Measurements from ENCODE around the gene AXL. TPM values are rescaled to one million over a fixed set of nuclear protein-coding genes. Genes with fewer than 3 reads are reported as not detected.

AXL gene
- total RNA-seq, 4 donors from 2014 or later = 22.3 to 86.5 (median 60.6) TPM

DNA sequence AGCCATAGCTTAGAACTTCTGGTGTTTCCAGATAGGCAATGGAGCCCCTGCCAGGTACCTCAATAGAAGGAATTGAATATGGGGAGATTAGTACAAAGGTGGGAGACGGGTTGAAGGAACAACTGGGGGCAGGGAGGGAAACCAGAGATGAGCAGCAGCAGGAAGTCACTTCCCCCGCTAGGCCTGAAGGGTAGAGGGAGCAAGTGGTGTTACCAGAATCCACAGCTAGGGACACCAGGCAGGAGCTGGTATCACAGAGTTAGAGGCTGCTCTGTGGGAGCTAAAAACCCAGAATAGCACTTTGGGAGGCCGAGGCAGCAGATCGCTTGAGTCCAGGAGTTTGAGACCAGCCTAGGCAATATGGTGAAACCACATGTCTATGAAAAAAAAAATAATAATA is 29.9 kb downstream of the AXL start:
- Histone ChIP-seq H3K4me3 (no peak overlapping the region), H3K4me1 (no peaks in the 10 kb centered on the region), H3K36me3 (no peaks in the 10 kb centered on the region), H3K27ac (no peak overlapping the region), H3K27me3 (no peaks in the 10 kb centered on the region), H3K9me3 (no peaks in the 10 kb centered on the region)
- TF ChIP-seq, protein P1, sequence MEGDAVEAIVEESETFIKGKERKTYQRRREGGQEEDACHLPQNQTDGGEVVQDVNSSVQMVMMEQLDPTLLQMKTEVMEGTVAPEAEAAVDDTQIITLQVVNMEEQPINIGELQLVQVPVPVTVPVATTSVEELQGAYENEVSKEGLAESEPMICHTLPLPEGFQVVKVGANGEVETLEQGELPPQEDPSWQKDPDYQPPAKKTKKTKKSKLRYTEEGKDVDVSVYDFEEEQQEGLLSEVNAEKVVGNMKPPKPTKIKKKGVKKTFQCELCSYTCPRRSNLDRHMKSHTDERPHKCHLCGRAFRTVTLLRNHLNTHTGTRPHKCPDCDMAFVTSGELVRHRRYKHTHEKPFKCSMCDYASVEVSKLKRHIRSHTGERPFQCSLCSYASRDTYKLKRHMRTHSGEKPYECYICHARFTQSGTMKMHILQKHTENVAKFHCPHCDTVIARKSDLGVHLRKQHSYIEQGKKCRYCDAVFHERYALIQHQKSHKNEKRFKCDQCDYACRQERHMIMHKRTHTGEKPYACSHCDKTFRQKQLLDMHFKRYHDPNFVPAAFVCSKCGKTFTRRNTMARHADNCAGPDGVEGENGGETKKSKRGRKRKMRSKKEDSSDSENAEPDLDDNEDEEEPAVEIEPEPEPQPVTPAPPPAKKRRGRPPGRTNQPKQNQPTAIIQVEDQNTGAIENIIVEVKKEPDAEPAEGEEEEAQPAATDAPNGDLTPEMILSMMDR (IDR thresholded peaks at IDR 0.05) = no peak
- TF ChIP-seq POLR2A (IDR thresholded peaks at IDR 0.05) = no peak
- intact Hi-C loops (cut with DNase I; ENCODE audit: low total_unique reads) = no loop called here
- no peak for DNase-seq

GRCh38 chr19:41249707-41250423 is 30.8 kb downstream of the AXL start:
- TF ChIP-seq, protein P1 (IDR thresholded peaks at IDR 0.05) = no peak
- Histone ChIP-seq H3K4me3 (no peak overlapping the region), H3K27ac (no peak overlapping the region), H3K9me3 (no peaks in the 10 kb centered on the region), H3K36me3 (no peaks in the 10 kb centered on the region), H3K4me1 (no peaks in the 10 kb centered on the region), H3K27me3 (no peaks in the 10 kb centered on the region)
- no peak for DNase-seq
- intact Hi-C loops (cut with DNase I; ENCODE audit: low total_unique reads) = no loop called here

DNA sequence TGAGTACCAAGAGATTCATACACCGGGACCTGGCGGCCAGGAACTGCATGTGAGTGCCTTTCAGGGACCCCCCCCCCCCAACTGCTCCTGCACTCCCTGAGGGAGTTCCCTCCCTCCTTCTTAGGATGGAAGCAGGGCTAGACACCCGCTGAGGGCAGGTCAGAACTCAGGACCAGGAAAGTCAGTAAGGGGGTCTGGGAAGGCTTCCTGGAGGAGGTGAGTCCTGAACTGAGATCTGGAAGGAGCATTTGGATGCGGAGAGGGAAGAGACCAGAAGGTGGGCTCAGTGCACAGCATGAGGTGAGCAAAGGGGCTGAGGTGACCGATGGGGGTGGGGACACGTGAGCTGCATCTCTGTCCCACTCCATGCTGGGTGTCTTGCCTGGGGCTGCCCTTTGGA is 34.6 kb downstream of the AXL start:
- Histone ChIP-seq H3K4me3 (no peak overlapping the region), H3K4me1 (no peaks in the 10 kb centered on the region), H3K9me3 (no peaks in the 10 kb centered on the region), H3K27ac (no peak overlapping the region), H3K36me3 (no peaks in the 10 kb centered on the region), H3K27me3 (no peaks in the 10 kb centered on the region)
- TF ChIP-seq POLR2A (IDR thresholded peaks at IDR 0.05) = no peak
- TF ChIP-seq, protein P1 (IDR thresholded peaks at IDR 0.05) = no peak
- intact Hi-C loops (cut with DNase I; ENCODE audit: low total_unique reads) = no loop called here
- DNase-seq = no peak

- intact Hi-C loops (cut with DNase I; ENCODE audit: low total_unique reads) = no loop called here
- Histone ChIP-seq H3K36me3 (no peaks in the 10 kb centered on the region), H3K27me3 (no peaks in the 10 kb centered on the region), H3K9me3 (no peaks in the 10 kb centered on the region), H3K4me3 (no peak overlapping the region), H3K27ac (no peak overlapping the region), H3K4me1 (no peaks in the 10 kb centered on the region)
- TF ChIP-seq, protein P1 (IDR thresholded peaks at IDR 0.05) = no peak
- TF ChIP-seq POLR2A (IDR thresholded peaks at IDR 0.05) = no peak
- DNase-seq = no peak
Observed at GRCh38 chr19:41255171-41255570, 36.1 kb downstream of the AXL start.

- Histone ChIP-seq H3K4me3 (peak overlapping the region; percentile 60 to 80), H3K9me3 (no peaks in the 10 kb centered on the region), H3K27ac (peak overlapping the region; percentile 94 to 98), H3K36me3 (no peaks in the 10 kb centered on the region), H3K27me3 (no peaks in the 10 kb centered on the region), H3K4me1 (peaks cover 0 to 5% of the 10 kb centered on the region in 2 donors)
- TF ChIP-seq POLR2A (IDR thresholded peaks at IDR 0.05) = no peak
- TF ChIP-seq, protein P1 (IDR thresholded peaks at IDR 0.05) = no peak
- no peak for DNase-seq
- intact Hi-C loops (cut with DNase I; ENCODE audit: low total_unique reads) = loop anchor here (5.0 kb wide), 1 partner anchor 59 kb away; no protein-coding TSS in a partner anchor
Observed at GRCh38 chr19:41261474-41262190, 42.6 kb downstream of the AXL start.

Data from uterus (tissue), 4 donors.